H1 (cell line): Measurements from ENCODE around the gene OPN3. TPM values are rescaled to one million over a fixed set of nuclear protein-coding genes. Genes with fewer than 3 reads are reported as not detected.

Experiments
- CTCF ChIA-PET: fragments of 300-600 bp; sonication (Branson Sonifier 250); formaldehyde crosslinking; loops from one replicate; lab custom pipeline; 2021; ENCODE audit not compliant: partially characterized antibody; lab: Charles Lee
- POLR2A ChIA-PET: fragments of 300-600 bp; sonication (Branson Sonifier 250); formaldehyde crosslinking; loops from one replicate; lab custom pipeline; 2021; ENCODE audit warnings: inconsistent platforms; ENCODE audit not compliant: partially characterized antibody; lab: Charles Lee
- DNase-seq, 2 experiments: peaks; one replicate each; pipeline versions ENCODE4 v3.0.0 to v3.0.0-alpha.2; 2010 to 2022; ENCODE audit warnings: low spot score in 2 of 2, low read depth in 1 of 2, mixed read lengths in 1 of 2
- FAIRE-seq: peaks from 2 replicates; lab custom pipeline; 2011; peaks lifted over from hg19 to GRCh38; lab: Jason Lieb, UNC
- H2AFZ ChIP-seq: 2 replicates; pipeline ENCODE4 v1.8.1; 2012; ENCODE audit warnings: low read length, inconsistent platforms
- H2AK5ac ChIP-seq: 2 replicates; pipeline ENCODE4 v1.6.1; 2013; ENCODE audit warnings: low read depth, low read length
- H2BK120ac ChIP-seq: replicated peaks from 2 replicates; pipeline ENCODE3; 2013; ENCODE audit warnings: low read depth, low read length, inconsistent platforms
- H2BK12ac ChIP-seq: 2 replicates; pipeline ENCODE4 v1.6.1; 2013; ENCODE audit warnings: low read depth, low read length
- H2BK15ac ChIP-seq: 2 replicates; pipeline ENCODE4 v1.6.1; 2013; ENCODE audit warnings: low read length
- H2BK20ac ChIP-seq: 2 replicates; pipeline ENCODE4 v1.6.1; 2013; ENCODE audit warnings: low read length
- H2BK5ac ChIP-seq: 2 replicates; pipeline ENCODE4 v1.6.1; 2013; ENCODE audit warnings: low read depth, low read length
- H3K14ac ChIP-seq: 2 replicates; pipeline ENCODE4 v1.6.1; 2013; ENCODE audit warnings: inconsistent platforms; ENCODE audit not compliant: insufficient read length
- H3K18ac ChIP-seq: 2 replicates; pipeline ENCODE4 v1.6.1; 2013; ENCODE audit warnings: low read length; ENCODE audit errors: extremely low read depth
- H3K23ac ChIP-seq: 2 replicates; pipeline ENCODE4 v1.6.1; 2013; ENCODE audit warnings: inconsistent platforms; ENCODE audit not compliant: insufficient read length
- H3K23me2 ChIP-seq: 2 replicates; pipeline ENCODE4 v1.6.1; 2013; ENCODE audit warnings: low read depth, low read length
- H3K27ac ChIP-seq: 2 replicates; pipeline ENCODE4 v1.6.1; 2011; ENCODE audit warnings: low read depth, low read length, inconsistent platforms
- H3K27me3 ChIP-seq, 4 experiments: replicated peaks in 1 of 4; 1 replicate in 1 of 4; 2 replicates in 3 of 4; pipeline versions ENCODE4 v1.6.1 to v1.8.1; 2011 to 2013; ENCODE audit warnings: low read length in 3 of 4, mild to moderate bottlenecking in 3 of 4, inconsistent platforms in 2 of 4, mixed read lengths in 2 of 4, moderate library complexity in 1 of 4; ENCODE audit not compliant: control insufficient read depth in 3 of 4, insufficient read depth in 3 of 4; ENCODE audit errors: extremely low read depth in 1 of 4
- H3K36me3 ChIP-seq, 4 experiments: 2 replicates each; pipeline versions ENCODE4 v1.6.1 to v1.8.1; 2011 to 2013; ENCODE audit warnings: mild to moderate bottlenecking in 4 of 4, low read length in 3 of 4, moderate library complexity in 2 of 4, control low read depth in 1 of 4, inconsistent platforms in 1 of 4; ENCODE audit not compliant: insufficient read depth in 4 of 4, control insufficient read depth in 2 of 4
- H3K4ac ChIP-seq: replicated peaks from 2 replicates; pipeline ENCODE3; 2013; ENCODE audit warnings: low read length, low read depth, mixed read lengths, inconsistent platforms; ENCODE audit not compliant: insufficient read length
- H3K4me1 ChIP-seq, 4 experiments: replicated peaks in 1 of 4; 1 replicate in 1 of 4; 2 replicates in 3 of 4; pipeline versions ENCODE4 v1.6.1 to v1.8.1; 2011 to 2013; ENCODE audit warnings: low read length in 3 of 4, inconsistent platforms in 2 of 4, mixed read lengths in 1 of 4; ENCODE audit not compliant: insufficient read depth in 4 of 4, control insufficient read depth in 3 of 4
- H3K4me2 ChIP-seq, 2 experiments: 2 replicates each; pipeline versions ENCODE4 v1.6.1 to v1.8.1; 2011 to 2013; ENCODE audit warnings: low read depth in 2 of 2, low read length in 2 of 2, control low read depth in 1 of 2, inconsistent platforms in 1 of 2, mild to moderate bottlenecking in 1 of 2; ENCODE audit not compliant: insufficient read depth in 1 of 2
- H3K4me3 ChIP-seq, 4 experiments: fragments of 200-600, 300-600 bp in 1 of 4; sonication (generic), shearing (Covaris generic), sonication (Bioruptor Twin) in 1 of 4; 2 replicates each; pipeline versions ENCODE4 v1.5.1 to v1.8.1; 2011 to 2016; ENCODE audit warnings: low read length in 4 of 4, low read depth in 3 of 4, control low read depth in 2 of 4, inconsistent platforms in 2 of 4, mild to moderate bottlenecking in 2 of 4, mixed read lengths in 1 of 4, moderate library complexity in 1 of 4; ENCODE audit not compliant: insufficient read depth in 2 of 4; ENCODE audit errors: extremely low read depth in 1 of 4
- H3K56ac ChIP-seq: replicated peaks from 2 replicates; pipeline ENCODE3; 2013; ENCODE audit warnings: low read depth, mild to moderate bottlenecking, mixed read lengths, low read length, inconsistent platforms; ENCODE audit not compliant: insufficient read length
- H3K79me1 ChIP-seq: 2 replicates; pipeline ENCODE4 v1.6.1; 2013; ENCODE audit warnings: low read depth, low read length, control low read depth
- H3K79me2 ChIP-seq, 2 experiments: 2 replicates each; pipeline versions ENCODE4 v1.6.1 to v1.8.1; 2012 to 2013; ENCODE audit warnings: low read length in 2 of 2, mild to moderate bottlenecking in 2 of 2, inconsistent platforms in 1 of 2; ENCODE audit not compliant: insufficient read depth in 2 of 2, control insufficient read depth in 1 of 2
- H3K9ac ChIP-seq, 4 experiments: replicated peaks in 1 of 4; 1 replicate in 1 of 4; 2 replicates in 3 of 4; pipeline versions ENCODE4 v1.6.1 to v1.8.1; 2011 to 2013; ENCODE audit warnings: low read depth in 3 of 4, low read length in 3 of 4, control low read depth in 2 of 4, mild to moderate bottlenecking in 2 of 4, moderate library complexity in 2 of 4, inconsistent platforms in 1 of 4; ENCODE audit errors: extremely low read depth in 1 of 4
- H3K9me3 ChIP-seq, 2 experiments: 2 replicates each; pipeline versions ENCODE4 v1.6.1 to v1.8.1; 2012 to 2013; ENCODE audit warnings: mild to moderate bottlenecking in 2 of 2, moderate library complexity in 2 of 2, control low read depth in 1 of 2, inconsistent platforms in 1 of 2, low read depth in 1 of 2, low read length in 1 of 2, mixed read lengths in 1 of 2; ENCODE audit not compliant: insufficient read depth in 2 of 2
- H4K20me1 ChIP-seq, 2 experiments: replicated peaks in 1 of 2; 2 replicates each; pipeline versions ENCODE3 to v1.8.1; 2011 to 2013; ENCODE audit warnings: inconsistent platforms in 2 of 2, low read length in 2 of 2, mild to moderate bottlenecking in 1 of 2; ENCODE audit not compliant: insufficient read depth in 2 of 2, control insufficient read depth in 1 of 2
- H4K5ac ChIP-seq: 2 replicates; pipeline ENCODE4 v1.6.1; 2013; ENCODE audit warnings: low read length, low read depth, mixed read lengths, inconsistent platforms; ENCODE audit not compliant: insufficient read length
- H4K8ac ChIP-seq: 2 replicates; pipeline ENCODE4 v1.8.0; 2013; ENCODE audit warnings: mild to moderate bottlenecking, moderate library complexity, low read length, inconsistent platforms; ENCODE audit not compliant: insufficient read depth; ENCODE audit errors: extremely low read depth
- H4K91ac ChIP-seq: replicated peaks from 2 replicates; pipeline ENCODE3; 2013; ENCODE audit warnings: low read length, mixed read lengths, inconsistent platforms; ENCODE audit not compliant: insufficient read length
- ATF3 ChIP-seq: IDR thresholded peaks from 2 replicates; pipeline ENCODE4 v1.6.1; 2011; ENCODE audit warnings: low read depth, mild to moderate bottlenecking, low read length; ENCODE audit not compliant: insufficient read depth
- EGR1 ChIP-seq: IDR thresholded peaks from 2 replicates; pipeline ENCODE4 v1.6.1; 2011; ENCODE audit warnings: low read depth, low read length, borderline replicate concordance
- HDAC2 ChIP-seq, 2 experiments: fragments of 300-600 bp in 1 of 2; sonication (generic) in 1 of 2; IDR thresholded peaks; 2 replicates each; pipeline ENCODE4 v1.6.1; 2011 to 2012; ENCODE audit warnings: low read depth in 2 of 2, low read length in 2 of 2, mild to moderate bottlenecking in 2 of 2, moderate library complexity in 2 of 2, borderline replicate concordance in 1 of 2, inconsistent platforms in 1 of 2
- NRF1 ChIP-seq: IDR thresholded peaks from 2 replicates; pipeline ENCODE4 v1.6.1; 2011; ENCODE audit warnings: mild to moderate bottlenecking, low read depth, low read length, improper control_type of control experiment
- RFX5 ChIP-seq: IDR thresholded peaks from 2 replicates; pipeline ENCODE4 v1.6.1; 2011; ENCODE audit warnings: low read depth, low read length, improper control_type of control experiment, borderline replicate concordance
- RNF2 ChIP-seq: fragments of 200-900, 300-1000 bp; sonication (generic); IDR thresholded peaks from 2 replicates; pipeline ENCODE4 v1.7.1; 2016; ENCODE audit warnings: borderline replicate concordance, low read depth, mild to moderate bottlenecking, antibody characterized with exemption, low read length; ENCODE audit not compliant: poor library complexity, severe bottlenecking; ENCODE audit errors: missing control alignments
- SIX5 ChIP-seq: IDR thresholded peaks from 2 replicates; pipeline ENCODE4 v1.6.1; 2011; ENCODE audit warnings: mild to moderate bottlenecking, low read depth, low read length
- SP1 ChIP-seq: IDR thresholded peaks from 2 replicates; pipeline ENCODE4 v1.6.1; 2011; ENCODE audit warnings: low read depth, low read length
- TAF7 ChIP-seq: optimal IDR thresholded peaks from 2 replicates; pipeline ENCODE3; 2011; ENCODE audit warnings: low read depth, mild to moderate bottlenecking, inconsistent platforms, low read length, moderate library complexity, borderline replicate concordance
- WGBS, 2 experiments: shearing (Covaris generic) in 1 of 2; methylation state at CpG; one replicate each; pipeline versions ENCODE4 v1.1.6 to v1.1.7; 2013 to 2015; ENCODE audit warnings: low lambda C conversion rate in 2 of 2, mixed read lengths in 2 of 2, inconsistent platforms in 1 of 2, low coverage in 1 of 2, missing lambda C conversion rate in 1 of 2; ENCODE audit not compliant: insufficient replicate concordance in 2 of 2, insufficient coverage in 1 of 2, insufficient read length in 1 of 2; ENCODE audit errors: extremely low coverage in 1 of 2, missing lambda C conversion rate in 1 of 2; 5-methylcytosine and 5-hydroxymethylcytosine counted together
- polyA plus RNA-seq, 7 experiments: library from polyadenylated mRNA; depleted of rRNA in 3 of 7; stranded (reverse) in 5 of 7; unstranded in 2 of 7; fragments of >200 nt in 5 of 7; fragments of 200-250 nt in 2 of 7; gene quantifications; 1 replicate in 5 of 7; 2 replicates in 1 of 7; 4 replicates in 1 of 7; pipeline versions ENCODE4 v1.2.1 to v1.2.3, GENCODE V29; 2011 to 2013; ENCODE audit warnings: missing spikeins in 2 of 7, mixed read lengths in 2 of 7
- total RNA-seq: library from RNA; stranded (reverse); fragmentation: NEBNext Ultra II Directional; extraction: Animal tissue kit (Norgen Biotek cat#: 25700); gene quantifications from 2 replicates; pipeline ENCODE4 v1.2.1, GENCODE V29; 2021

The OPN3 gene
- total and polyA plus RNA-seq, 2 of the 8 experiments (the other 6 are each of a cell fraction or from before 2014, with no cell fraction given): 8.8 to 19.4 TPM

GRCh38 chr1:241557031-241557430, 83.1 kb downstream of the OPN3 start:
- Histone ChIP-seq H3K14ac (no peak overlapping the region), H3K27ac (no peak overlapping the region), H2BK120ac (no peak overlapping the region), H4K20me1 (no peaks in the 10 kb centered on the region), H3K4me1 (no peaks in the 10 kb centered on the region), H4K5ac (no peak overlapping the region), H3K79me1 (no peaks in the 10 kb centered on the region), H4K91ac (no peak overlapping the region), H3K23ac (no peak overlapping the region), H2AFZ (no peak overlapping the region), H3K18ac (no peak overlapping the region), H3K9me3 (no peaks in the 10 kb centered on the region), H3K36me3 (no peaks in the 10 kb centered on the region), H2BK5ac (no peak overlapping the region), H2BK15ac (no peak overlapping the region), H3K4me3 (no peak overlapping the region), H3K79me2 (no peaks in the 10 kb centered on the region), H4K8ac (no peak overlapping the region), H2AK5ac (no peak overlapping the region), H3K9ac (no peak overlapping the region), H3K4me2 (no peak overlapping the region), H3K27me3 (no peaks in the 10 kb centered on the region), H2BK12ac (no peak overlapping the region), H3K23me2 (no peaks in the 10 kb centered on the region), H3K4ac (no peak overlapping the region), H3K56ac (no peak overlapping the region), H2BK20ac (no peak overlapping the region)
- POLR2A ChIA-PET: no interaction called here
- 87 to 100% methylated on average over 1 to 5 of the region's 5 CpGs for WGBS, 2 experiments
- no peak for FAIRE-seq
- no peak for DNase-seq
- CTCF ChIA-PET: no interaction called here
- TF ChIP-seq TAF7 (no peak), SIX5 (no peak), HDAC2 (IDR thresholded peaks at IDR 0.05; ENCODE audit: borderline replicate concordance in 1 of 2, low read depth in 2 of 2, low read length in 2 of 2) (no peak), ATF3 (no peak), RFX5 (no peak), SP1 (no peak), NRF1 (no peak), RNF2 (no peak), EGR1 (no peak)
